ENCODE measurements around the gene PLEKHA8. TPM values are rescaled to one million over a fixed set of nuclear protein-coding genes. Genes with fewer than 3 reads are reported as not detected.

Gene PLEKHA8
- total RNA-seq, 1 experiment from 2014 or later, result 10.6 TPM

Other genes with a start within 250 kb of the PLEKHA8 start
- gene WIPF3, start 221.9 kb upstream of the PLEKHA8 start, total RNA-seq (2014; rRNA removed), result not detected in 2 replicates
- gene SCRN1, start 38.6 kb upstream of the PLEKHA8 start, total RNA-seq (2014; rRNA removed), result 149 and 157 TPM in 2 replicates
- gene FKBP14, start 1.7 kb upstream of the PLEKHA8 start, total RNA-seq (2014; rRNA removed), result 24.6 and 28.9 TPM in 2 replicates
- 18.7 and 18.8 TPM in 2 replicates for gene MTURN, start 106.6 kb downstream of the PLEKHA8 start, total RNA-seq (2014; rRNA removed)